ENCODE measurements around the gene PLRG1. TPM values are rescaled to one million over a fixed set of nuclear protein-coding genes. Genes with fewer than 3 reads are reported as not detected.

PLRG1 gene
- total RNA-seq, 1 experiment from 2014 or later: 76.8 TPM

GRCh38 chr4:154551872-154552686 is 1.9 kb upstream of the PLRG1 start:
- peaks cover 4% of the 10 kb centered on the region; the same call in 1 of the 2 replicates for H3K36me3 ChIP-seq
- no peaks in the 10 kb centered on the region for H3K9me3 ChIP-seq
- H3K27me3 ChIP-seq: no peaks in the 10 kb centered on the region
- DNase-seq: peak; percentile 47
- no peak overlapping the region for H3K4me3 ChIP-seq

- DNase-seq: no peak
- H3K27me3 ChIP-seq: no peaks in the 10 kb centered on the region
- no peaks in the 10 kb centered on the region for H3K9me3 ChIP-seq
- no peak overlapping the region for H3K4me3 ChIP-seq
- H3K36me3 ChIP-seq: peaks cover 41% of the 10 kb centered on the region
Measured at GRCh38 chr4:154545689-154546088, 4.5 kb downstream of the PLRG1 start.

DNA sequence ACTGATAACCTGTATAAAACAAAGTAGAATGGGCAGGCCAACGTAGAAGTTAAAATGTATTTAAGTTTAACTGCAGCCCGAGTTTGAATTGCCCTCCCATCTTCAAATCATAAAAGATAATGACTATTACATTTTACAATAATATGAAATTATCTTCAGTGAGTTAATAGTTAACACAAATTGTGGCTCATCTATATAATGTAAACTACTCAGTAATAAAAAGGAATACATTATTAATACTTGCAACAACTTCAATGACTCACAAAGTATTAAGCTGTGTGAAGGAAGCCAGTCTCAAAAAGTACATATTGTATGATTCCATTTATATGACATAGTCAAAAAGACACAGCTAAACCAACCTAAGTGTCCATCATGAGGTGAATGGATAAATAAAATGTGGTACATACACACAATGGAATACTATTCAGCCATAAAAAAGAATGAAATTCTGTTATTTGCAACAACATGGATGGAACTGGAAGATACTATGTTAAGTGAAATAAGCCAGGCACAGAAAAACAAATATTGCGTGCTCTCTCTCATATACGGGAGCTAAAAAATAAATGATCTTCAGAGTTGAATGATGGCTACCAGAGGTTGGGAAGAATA is 7.8 kb downstream of the PLRG1 start:
- H3K4me3 ChIP-seq: no peak overlapping the region
- DNase-seq: no peak
- peaks cover 54% of the 10 kb centered on the region for H3K36me3 ChIP-seq
- H3K9me3 ChIP-seq: no peaks in the 10 kb centered on the region
- H3K27me3 ChIP-seq: no peaks in the 10 kb centered on the region

DNA sequence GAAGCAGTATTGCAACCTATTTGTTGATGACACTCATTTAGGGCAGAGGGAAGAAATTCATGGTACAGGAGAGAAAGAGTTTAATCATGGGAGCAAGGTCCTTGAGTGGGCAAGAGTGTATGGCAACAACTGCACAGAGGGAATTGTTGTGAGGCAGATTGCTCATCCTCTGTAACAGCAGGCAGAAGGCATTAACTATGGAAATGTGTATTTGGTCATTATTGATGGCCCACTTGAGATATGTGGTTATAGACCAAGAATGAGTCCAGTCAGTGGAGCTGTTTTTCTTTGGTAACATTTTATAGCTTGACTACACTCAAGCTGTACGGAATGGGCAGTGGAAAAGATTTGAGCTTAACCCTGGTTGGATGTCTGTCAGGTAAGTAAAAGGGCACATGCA is 15.9 kb downstream of the PLRG1 start:
- Histone ChIP-seq H3K4me3 (no peak overlapping the region), H3K9me3 (no peaks in the 10 kb centered on the region)
- DNase-seq: no peak

GRCh38 chr4:154529728-154530519 is 20.3 kb downstream of the PLRG1 start:
- peak; percentile 35 for DNase-seq
- Histone ChIP-seq H3K9me3 (no peaks in the 10 kb centered on the region), H3K36me3 (no peaks in the 10 kb centered on the region), H3K4me3 (no peak overlapping the region), H3K27me3 (no peaks in the 10 kb centered on the region)

More for the DNA sequence above, 15.9 kb downstream of the PLRG1 start:
- Histone ChIP-seq H3K27me3 (no peaks in the 10 kb centered on the region), H3K36me3 (peaks cover 19% of the 10 kb centered on the region)

DNA sequence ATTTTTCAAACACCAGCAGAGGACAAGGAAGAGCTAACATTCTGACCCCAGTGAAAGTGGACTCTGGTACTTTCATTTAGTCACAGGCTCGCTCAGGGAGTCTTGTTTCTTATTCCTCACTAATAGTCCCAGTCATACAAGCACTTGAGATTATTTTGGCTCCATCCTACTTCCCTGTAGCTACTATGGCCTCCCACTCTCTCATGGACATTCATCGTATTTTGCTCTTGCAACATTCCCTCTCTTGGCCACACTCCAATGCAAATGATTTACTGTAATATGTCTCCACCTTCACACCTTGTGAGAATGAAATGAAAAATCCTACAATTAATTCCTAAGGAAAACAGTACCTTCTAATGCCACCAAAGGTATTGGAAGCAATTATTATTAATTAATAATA is 21.3 kb downstream of the PLRG1 start:
- Histone ChIP-seq H3K27me3 (no peaks in the 10 kb centered on the region), H3K4me3 (no peak overlapping the region), H3K9me3 (no peaks in the 10 kb centered on the region), H3K36me3 (no peaks in the 10 kb centered on the region)
- DNase-seq: no peak

- Histone ChIP-seq H3K36me3 (no peaks in the 10 kb centered on the region), H3K4me3 (no peak overlapping the region), H3K9me3 (no peaks in the 10 kb centered on the region), H3K27me3 (no peaks in the 10 kb centered on the region)
- DNase-seq: no peak
Measured at GRCh38 chr4:154527308-154527707, 22.9 kb downstream of the PLRG1 start.

DNA sequence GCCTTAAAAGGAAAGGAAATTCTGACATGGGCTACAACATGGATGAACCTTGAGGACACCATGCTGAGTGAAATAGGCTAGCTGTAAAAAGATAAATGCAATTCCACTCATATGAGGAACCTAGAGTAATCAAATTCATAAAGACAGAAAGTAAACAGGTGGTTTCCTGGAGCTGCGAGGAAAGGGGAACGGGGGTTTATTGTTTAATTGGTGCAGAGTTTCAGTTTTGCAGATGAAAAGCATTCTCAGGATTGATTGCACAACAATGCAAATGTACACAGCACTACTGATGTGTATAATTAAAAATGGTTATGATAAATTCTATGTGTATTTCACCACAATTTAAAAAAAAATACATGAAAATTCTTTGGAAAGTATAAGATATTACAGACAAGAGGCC is 24.0 kb downstream of the PLRG1 start:
- Histone ChIP-seq H3K9me3 (no peaks in the 10 kb centered on the region), H3K36me3 (no peaks in the 10 kb centered on the region), H3K4me3 (no peak overlapping the region), H3K27me3 (no peaks in the 10 kb centered on the region)
- no peak for DNase-seq

GRCh38 chr4:154521607-154522006 is 28.6 kb downstream of the PLRG1 start:
- DNase-seq: no peak
- Histone ChIP-seq H3K36me3 (no peaks in the 10 kb centered on the region), H3K27me3 (no peaks in the 10 kb centered on the region), H3K9me3 (no peaks in the 10 kb centered on the region), H3K4me3 (no peak overlapping the region)

DNA sequence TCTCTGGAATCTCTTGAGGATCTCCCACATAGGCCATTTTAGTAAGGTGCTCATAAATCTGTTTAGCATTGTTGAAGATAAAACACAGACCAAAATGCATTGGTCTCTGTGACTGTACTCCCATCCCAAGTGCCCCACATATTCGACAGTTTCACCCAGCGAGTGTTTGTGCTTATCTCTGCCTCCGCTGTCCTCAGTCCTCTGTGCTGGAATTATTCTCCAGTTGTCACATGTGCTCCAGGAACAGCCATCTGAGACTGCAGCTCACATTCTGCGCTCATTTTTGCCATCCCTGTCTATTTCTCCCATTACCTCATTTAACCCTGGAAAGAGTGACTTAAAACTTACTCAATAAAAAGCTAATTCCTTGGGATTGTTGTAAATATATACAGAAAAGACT is 31.0 kb downstream of the PLRG1 start:
- no peak for DNase-seq
- H3K36me3 ChIP-seq: no peaks in the 10 kb centered on the region
- H3K4me3 ChIP-seq: no peak overlapping the region
- H3K9me3 ChIP-seq: no peaks in the 10 kb centered on the region
- no peaks in the 10 kb centered on the region for H3K27me3 ChIP-seq

DNA sequence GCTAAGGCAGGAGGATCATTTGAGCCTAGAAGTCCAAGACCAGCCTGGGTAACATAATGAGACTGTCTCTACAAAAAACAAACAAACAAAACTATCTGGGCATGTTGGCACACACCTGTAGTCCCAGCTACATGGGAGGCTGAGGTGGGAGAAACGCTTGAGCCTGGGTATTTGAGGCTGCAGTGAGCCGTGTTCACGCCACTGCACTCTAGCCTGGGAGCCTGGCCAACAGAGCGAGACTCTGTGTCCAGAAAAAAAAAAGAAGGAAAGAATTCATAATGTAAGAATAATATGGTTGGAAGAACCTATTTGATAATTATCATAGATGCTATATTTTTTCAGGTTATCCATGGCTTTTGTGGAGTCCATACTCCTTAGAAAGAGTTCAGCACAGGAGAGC is 32.6 kb downstream of the PLRG1 start:
- no peak for DNase-seq
- H3K36me3 ChIP-seq: no peaks in the 10 kb centered on the region
- no peak overlapping the region for H3K4me3 ChIP-seq
- no peaks in the 10 kb centered on the region for H3K9me3 ChIP-seq
- no peaks in the 10 kb centered on the region for H3K27me3 ChIP-seq

- Histone ChIP-seq H3K27me3 (no peaks in the 10 kb centered on the region), H3K9me3 (no peaks in the 10 kb centered on the region), H3K4me3 (no peak overlapping the region), H3K36me3 (no peaks in the 10 kb centered on the region)
- no peak for DNase-seq
Measured at GRCh38 chr4:154516318-154517029, 33.7 kb downstream of the PLRG1 start.

- no peak for DNase-seq
- H3K4me3 ChIP-seq: no peak overlapping the region
- H3K36me3 ChIP-seq: no peaks in the 10 kb centered on the region
Measured at GRCh38 chr4:154511981-154512380, 38.2 kb downstream of the PLRG1 start.

GRCh38 chr4:154511548-154511947 is 38.7 kb downstream of the PLRG1 start:
- DNase-seq: no peak
- Histone ChIP-seq H3K27me3 (no peaks in the 10 kb centered on the region), H3K9me3 (no peaks in the 10 kb centered on the region), H3K4me3 (no peak overlapping the region), H3K36me3 (no peaks in the 10 kb centered on the region)

More at GRCh38 chr4:154511981-154512380, 38.2 kb downstream of the PLRG1 start:
- H3K27me3 ChIP-seq: no peaks in the 10 kb centered on the region
- no peaks in the 10 kb centered on the region for H3K9me3 ChIP-seq

DNA sequence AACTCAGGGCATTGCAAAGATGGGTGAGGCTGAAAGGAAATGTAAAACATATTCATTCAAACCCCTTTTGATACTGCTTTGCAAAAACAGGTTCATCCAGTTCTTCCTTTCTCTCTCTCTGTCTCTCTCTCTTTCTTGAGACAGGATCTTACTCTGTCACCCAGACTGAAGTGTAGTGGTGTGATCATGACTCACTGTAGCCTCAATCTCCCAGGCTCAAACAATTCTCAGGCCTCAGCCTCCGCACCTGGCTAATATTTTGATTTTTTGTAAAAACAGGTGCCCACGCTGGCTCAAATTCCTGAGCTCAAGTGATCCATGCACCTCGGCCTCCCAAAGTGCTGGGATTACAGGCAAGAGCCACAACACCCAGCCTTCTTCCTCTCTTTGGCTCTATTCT is 43.0 kb downstream of the PLRG1 start:
- no peaks in the 10 kb centered on the region for H3K27me3 ChIP-seq

DNA sequence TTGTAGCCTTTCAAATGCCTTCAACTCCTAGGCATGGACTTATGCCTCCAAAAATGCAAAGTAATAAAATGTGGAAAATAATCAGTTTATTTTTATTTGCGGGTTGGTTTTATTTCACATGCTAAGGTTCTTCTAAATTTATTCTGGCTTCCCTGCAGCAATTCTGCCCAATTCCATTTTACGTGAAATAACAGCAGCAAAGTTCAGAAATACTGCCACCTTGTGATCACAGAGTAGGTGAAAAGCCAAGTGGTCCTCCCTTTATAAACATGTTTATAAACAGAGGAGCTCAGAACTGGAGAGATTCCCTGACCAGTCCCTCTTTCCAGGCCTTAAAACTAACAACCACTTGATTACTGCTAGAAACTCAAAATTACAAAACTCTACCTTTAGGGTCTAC is 43.9 kb downstream of the PLRG1 start:
- Histone ChIP-seq H3K36me3 (no peaks in the 10 kb centered on the region), H3K27me3 (no peaks in the 10 kb centered on the region), H3K4me3 (no peak overlapping the region), H3K9me3 (no peaks in the 10 kb centered on the region)
- DNase-seq: no peak

More for the DNA sequence above, 43.0 kb downstream of the PLRG1 start:
- H3K36me3 ChIP-seq: no peaks in the 10 kb centered on the region
- H3K4me3 ChIP-seq: no peak overlapping the region
- no peaks in the 10 kb centered on the region for H3K9me3 ChIP-seq
- DNase-seq: no peak

GRCh38 chr4:154503598-154503997 is 46.6 kb downstream of the PLRG1 start:
- DNase-seq: no peak
- Histone ChIP-seq H3K36me3 (no peaks in the 10 kb centered on the region), H3K9me3 (no peaks in the 10 kb centered on the region), H3K4me3 (no peak overlapping the region), H3K27me3 (no peaks in the 10 kb centered on the region)
